ENCODE results near the gene HDAC3.

- no peak for TF ChIP-seq GATA2 (IDR thresholded peaks at IDR 0.05; ENCODE audit: low read depth, low read length)
- TF ChIP-seq GATA3 (IDR thresholded peaks at IDR 0.05; ENCODE audit: low read depth, low read length), result no peak
These were observed 10.6 kb upstream of the HDAC3 start for GRCh38 chr5:141647242-141647641.

Measured in SH-SY5Y (cell line).